Thyroid gland (tissue), 4 donors: Measurements from ENCODE around the gene USP48.

Experiments
- POLR2A ChIP-seq, 2 donors: fragments of 450-650 bp; IDR thresholded peaks; one replicate each; pipeline ENCODE4 v1.6.1; 2017; ENCODE audit warnings: antibody characterized with exemption in 2 of 2, mild to moderate bottlenecking in 2 of 2, moderate library complexity in 1 of 2
- TF ChIP-seq, protein P1 (sequence below), 6 experiments: fragments of 200-600 bp in 3 of 6; fragments of 450-650 bp in 3 of 6; sonication (generic) in 3 of 6; IDR thresholded peaks; one replicate each; pipeline ENCODE4 v1.5.1; 2016 to 2019; ENCODE audit warnings: antibody characterized with exemption in 6 of 6, mild to moderate bottlenecking in 2 of 6, inconsistent platforms in 1 of 6, moderate library complexity in 1 of 6

DNA sequence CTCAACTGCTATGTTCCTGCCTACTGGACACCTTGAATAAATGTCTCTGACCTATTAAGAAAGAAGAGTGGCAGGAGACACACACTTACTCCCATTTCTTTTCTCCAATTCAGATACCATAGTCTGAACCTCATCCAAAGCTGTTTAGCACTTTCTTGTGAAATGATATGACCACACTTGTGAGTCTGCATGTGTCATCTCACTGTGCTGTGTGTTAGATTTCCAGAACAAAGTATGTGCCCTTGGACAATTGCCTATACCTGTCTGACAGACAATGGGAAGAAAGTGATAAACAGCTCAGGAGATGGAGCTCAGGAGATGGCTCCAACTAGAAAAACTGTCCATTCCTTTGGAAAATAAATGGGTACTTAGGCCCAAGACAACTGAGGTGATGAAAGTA is 48.4 kb downstream of the USP48 start:
- TF ChIP-seq POLR2A (IDR thresholded peaks at IDR 0.05), result no peak
- TF ChIP-seq, protein P1, sequence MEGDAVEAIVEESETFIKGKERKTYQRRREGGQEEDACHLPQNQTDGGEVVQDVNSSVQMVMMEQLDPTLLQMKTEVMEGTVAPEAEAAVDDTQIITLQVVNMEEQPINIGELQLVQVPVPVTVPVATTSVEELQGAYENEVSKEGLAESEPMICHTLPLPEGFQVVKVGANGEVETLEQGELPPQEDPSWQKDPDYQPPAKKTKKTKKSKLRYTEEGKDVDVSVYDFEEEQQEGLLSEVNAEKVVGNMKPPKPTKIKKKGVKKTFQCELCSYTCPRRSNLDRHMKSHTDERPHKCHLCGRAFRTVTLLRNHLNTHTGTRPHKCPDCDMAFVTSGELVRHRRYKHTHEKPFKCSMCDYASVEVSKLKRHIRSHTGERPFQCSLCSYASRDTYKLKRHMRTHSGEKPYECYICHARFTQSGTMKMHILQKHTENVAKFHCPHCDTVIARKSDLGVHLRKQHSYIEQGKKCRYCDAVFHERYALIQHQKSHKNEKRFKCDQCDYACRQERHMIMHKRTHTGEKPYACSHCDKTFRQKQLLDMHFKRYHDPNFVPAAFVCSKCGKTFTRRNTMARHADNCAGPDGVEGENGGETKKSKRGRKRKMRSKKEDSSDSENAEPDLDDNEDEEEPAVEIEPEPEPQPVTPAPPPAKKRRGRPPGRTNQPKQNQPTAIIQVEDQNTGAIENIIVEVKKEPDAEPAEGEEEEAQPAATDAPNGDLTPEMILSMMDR (IDR thresholded peaks at IDR 0.05), result no peak
